HCT116 (cell line): ENCODE results near the gene SH2D1B. TPM values are rescaled to one million over a fixed set of nuclear protein-coding genes. Genes with fewer than 3 reads are reported as not detected.

ENCODE experiments used
- ATAC-seq: fragments of 200-7000 bp; cut with Tn5 transposase; 2 replicates; pipeline ENCODE4 v1.9.1; 2020; ENCODE audit warnings: mild to moderate bottlenecking, moderate library complexity
- BruUV-seq: library from RNA; stranded (reverse); fragments of 400-500 nt; replicated peaks from 2 replicates; lab custom pipeline; 2021; lab: Mats Ljungman, UMichigan
- CTCF ChIA-PET: fragments of 300-600 bp; sonication (Branson Sonifier 250); formaldehyde crosslinking; loops from one replicate; lab custom pipeline; 2021; ENCODE audit warnings: antibody characterized with exemption; lab: Charles Lee
- POLR2A ChIA-PET: fragments of 300-600, 350-600 bp; sonication (Branson Sonifier 250); formaldehyde crosslinking; loops from one replicate; lab custom pipeline; 2021; ENCODE audit warnings: antibody characterized with exemption; lab: Charles Lee
- RAD21 ChIA-PET, 2 experiments: fragments of 300-600 bp; sonication (Branson Sonifier 250); formaldehyde crosslinking; loops; one replicate each; lab custom pipeline; 2023; ENCODE audit warnings: low total read pairs in 2 of 2; ENCODE audit not compliant: uncharacterized antibody in 2 of 2, unreplicated experiment in 2 of 2, low non-redundant PET in 1 of 2; lab: Charles Lee
- DNase-seq: peaks from one replicate; pipeline ENCODE4 v3.0.0-alpha.2; 2010; ENCODE audit warnings: low read depth, low spot score
- H2AFZ ChIP-seq: fragments of 200-600 bp; shearing (Covaris generic), sonication (generic); 2 replicates; pipeline ENCODE4 v1.6.1; 2017; ENCODE audit warnings: low read depth, mixed run types, mixed read lengths, antibody characterized with exemption, low read length; ENCODE audit not compliant: poor library complexity, severe bottlenecking
- H3K27ac ChIP-seq: 2 replicates; pipeline ENCODE4 v1.5.1; 2012; ENCODE audit warnings: low read depth, low read length
- H3K27me3 ChIP-seq: fragments of 200-600 bp; sonication (generic); 2 replicates; pipeline ENCODE4 v1.6.1; 2016; ENCODE audit warnings: mixed run types, low read length, mixed read lengths; ENCODE audit not compliant: insufficient read depth
- H3K36me3 ChIP-seq, 2 experiments: fragments of 200-500 bp in 1 of 2; fragments of 200-600 bp in 1 of 2; sonication (Bioruptor generic) in 1 of 2; sonication (generic) in 1 of 2; 2 replicates each; pipeline versions ENCODE4 v1.5.1 to v1.6.1; 2014 to 2016; ENCODE audit warnings: low read length in 2 of 2, inconsistent platforms in 1 of 2, mixed read lengths in 1 of 2, mixed run types in 1 of 2; ENCODE audit not compliant: insufficient read depth in 2 of 2, control insufficient read depth in 1 of 2
- H3K4me1 ChIP-seq, 2 experiments: fragments of 200-600 bp in 1 of 2; sonication (generic) in 1 of 2; 2 replicates each; pipeline versions ENCODE4 v1.5.1 to v1.6.1; 2012 to 2017; ENCODE audit warnings: low read length in 2 of 2, inconsistent platforms in 1 of 2, mild to moderate bottlenecking in 1 of 2, mixed read lengths in 1 of 2, mixed run types in 1 of 2, moderate library complexity in 1 of 2; ENCODE audit not compliant: insufficient read depth in 2 of 2, control insufficient read depth in 1 of 2
- H3K4me2 ChIP-seq: fragments of 200-600 bp; sonication (generic); 2 replicates; pipeline ENCODE4 v1.6.1; 2017; ENCODE audit warnings: mixed run types, low read length, mixed read lengths
- H3K4me3 ChIP-seq, 2 experiments: fragments of 200-600 bp in 1 of 2; sonication (generic) in 1 of 2; replicated peaks in 1 of 2; 2 replicates each; pipeline ENCODE4 v1.5.1; 2011 to 2016; ENCODE audit warnings: low read length in 2 of 2, control low read depth in 1 of 2, low read depth in 1 of 2, mild to moderate bottlenecking in 1 of 2, mixed read lengths in 1 of 2, mixed run types in 1 of 2
- H3K79me2 ChIP-seq: fragments of 200-600 bp; sonication (generic); 2 replicates; pipeline ENCODE4 v1.6.1; 2017; ENCODE audit warnings: mild to moderate bottlenecking, mixed run types, low read length, moderate library complexity, mixed read lengths; ENCODE audit not compliant: insufficient read depth
- H3K9ac ChIP-seq: fragments of 200-600 bp; sonication (generic); 2 replicates; pipeline ENCODE4 v1.6.1; 2016; ENCODE audit warnings: low read length, mixed read lengths
- H3K9me2 ChIP-seq: fragments of 200-600 bp; sonication (generic), shearing (Covaris generic); 2 replicates; pipeline ENCODE4 v1.6.1; 2017; ENCODE audit warnings: mixed run types, mild to moderate bottlenecking, moderate library complexity; ENCODE audit not compliant: insufficient read depth
- H3K9me3 ChIP-seq, 2 experiments: fragments of 200-500 bp in 1 of 2; fragments of 200-600 bp in 1 of 2; sonication (Bioruptor generic) in 1 of 2; sonication (generic) in 1 of 2; 2 replicates each; pipeline ENCODE4 v1.6.1; 2014 to 2017; ENCODE audit warnings: low read length in 2 of 2, mixed read lengths in 2 of 2, inconsistent platforms in 1 of 2, low read depth in 1 of 2, mild to moderate bottlenecking in 1 of 2, mixed run types in 1 of 2, moderate library complexity in 1 of 2; ENCODE audit not compliant: control insufficient read depth in 1 of 2, insufficient read depth in 1 of 2
- H4K20me1 ChIP-seq: fragments of 200-600 bp; sonication (generic), shearing (Covaris generic); 2 replicates; pipeline ENCODE4 v1.6.1; 2017; ENCODE audit warnings: mixed run types, mild to moderate bottlenecking, moderate library complexity; ENCODE audit not compliant: insufficient read depth
- ATF3 ChIP-seq: IDR thresholded peaks from 2 replicates; pipeline ENCODE4 v1.6.1; 2012
- CBX3 ChIP-seq: IDR thresholded peaks from 2 replicates; pipeline ENCODE4 v1.6.1; 2012; ENCODE audit warnings: low read depth
- CTCF ChIP-seq, 3 experiments: fragments of 200-600 bp in 1 of 3; sonication (generic) in 1 of 3; IDR thresholded peaks in 2 of 3; conservative IDR thresholded peaks in 1 of 3; 2 replicates each; pipeline ENCODE4 v1.5.1; 2012 to 2017; ENCODE audit warnings: low read depth in 2 of 3, low read length in 2 of 3, antibody characterized with exemption in 1 of 3, borderline replicate concordance in 1 of 3, control low read depth in 1 of 3, mild to moderate bottlenecking in 1 of 3, mixed read lengths in 1 of 3, mixed run types in 1 of 3, moderate library complexity in 1 of 3; ENCODE audit not compliant: insufficient read depth in 1 of 3
- EGR1 ChIP-seq: IDR thresholded peaks from 2 replicates; pipeline ENCODE4 v1.6.1; 2012; ENCODE audit warnings: low read depth
- ELF1 ChIP-seq: IDR thresholded peaks from 2 replicates; pipeline ENCODE4 v1.6.1; 2012; ENCODE audit warnings: low read depth, borderline replicate concordance
- EZH2 ChIP-seq: fragments of 200-600 bp; sonication (generic); IDR thresholded peaks from 2 replicates; pipeline ENCODE4 v1.6.1; 2017; ENCODE audit warnings: antibody characterized with exemption, mixed run types
- EZH2phosphoT487 ChIP-seq: fragments of 200-600 bp; IDR thresholded peaks from 2 replicates; pipeline ENCODE4 v1.6.1; 2018; ENCODE audit warnings: antibody characterized with exemption, borderline replicate concordance
- FOSL1 ChIP-seq: IDR thresholded peaks from 2 replicates; pipeline ENCODE4 v1.6.1; 2012; ENCODE audit warnings: low read depth
- JUND ChIP-seq: IDR thresholded peaks from 2 replicates; pipeline ENCODE4 v1.6.1; 2012
- MAX ChIP-seq: IDR thresholded peaks from 2 replicates; pipeline ENCODE4 v1.6.1; 2012
- RAD21 ChIP-seq: IDR thresholded peaks from 2 replicates; pipeline ENCODE4 v1.6.1; 2012; ENCODE audit warnings: low read depth, mild to moderate bottlenecking
- SP1 ChIP-seq: IDR thresholded peaks from 2 replicates; pipeline ENCODE4 v1.6.1; 2012; ENCODE audit warnings: low read depth
- SRF ChIP-seq: IDR thresholded peaks from 2 replicates; pipeline ENCODE4 v1.6.1; 2012; ENCODE audit warnings: low read depth
- YY1 ChIP-seq: IDR thresholded peaks from 2 replicates; pipeline ENCODE4 v1.6.1; 2011; ENCODE audit warnings: low read length, low read depth, moderate library complexity, mild to moderate bottlenecking; ENCODE audit not compliant: insufficient replicate concordance; ENCODE audit errors: extremely low read depth
- ZBTB33 ChIP-seq: IDR thresholded peaks from 2 replicates; pipeline ENCODE4 v1.6.1; 2011; ENCODE audit warnings: mild to moderate bottlenecking, low read length, moderate library complexity; ENCODE audit not compliant: insufficient replicate concordance; ENCODE audit errors: extremely low read depth
- intact Hi-C: fragments of 100-400 bp; cut with micrococcal nuclease; formaldehyde crosslinking; loops from 2 replicates; pipeline ENCODE4 v1.10.0; 2022
- total RNA-seq: library from RNA; stranded (reverse); gene quantifications from one replicate; pipeline ENCODE4 v1.2.1, GENCODE V29; 2021; ENCODE audit not compliant: unreplicated experiment

Gene SH2D1B
- total RNA-seq, 1 experiment from 2014 or later: 0.12 TPM

GRCh38 chr1:162353702-162354101 lies 58.2 kb downstream of the SH2D1B start:
- no peak overlapping the region for H2AFZ ChIP-seq
- no peaks in the 10 kb centered on the region for H3K27me3 ChIP-seq
- no peaks in the 10 kb centered on the region for H3K9me2 ChIP-seq
- no TSS peak for BruUV-seq
- H3K27ac ChIP-seq: no peak overlapping the region
- H3K4me1 ChIP-seq: peaks cover 23 to 24% of the 10 kb centered on the region in 2 experiments
- no peak overlapping the region for H3K4me3 ChIP-seq
- TF ChIP-seq EZH2phosphoT487 (no peak), EZH2 (no peak), JUND (no peak), YY1 (no peak), RAD21 (no peak), CBX3 (no peak), EGR1 (no peak), ELF1 (no peak), CTCF (IDR thresholded peaks at IDR 0.05 in 2 of 3, conservative IDR thresholded peaks at IDR 0.05 in 1 of 3; ENCODE audit: borderline replicate concordance in 1 of 3, insufficient read depth in 1 of 3, low read depth in 2 of 3, low read length in 2 of 3) (no peak), SRF (no peak), SP1 (no peak), ZBTB33 (no peak), FOSL1 (no peak), MAX (no peak), ATF3 (no peak)
- DNase-seq (no peak), ATAC-seq (no peak)
- intact Hi-C loops: loop anchor here (10.0 kb wide), 3 partner anchors 141 to 261 kb away; partner anchors contain the start of genes UAP1 and UHMK1
- no peaks in the 10 kb centered on the region for H3K79me2 ChIP-seq
- RAD21 ChIA-PET: no interaction called here
- no peak overlapping the region for H3K4me2 ChIP-seq
- H3K36me3 ChIP-seq: peaks cover 0 to 3% of the 10 kb centered on the region in 2 experiments; a peak in 1 of 4 replicates
- H4K20me1 ChIP-seq: no peaks in the 10 kb centered on the region
- CTCF ChIA-PET: no interaction called here
- no peaks in the 10 kb centered on the region for H3K9me3 ChIP-seq
- POLR2A ChIA-PET: interaction anchor here (1.2 kb wide), 1 partner anchor 45 kb away, joined by 3 read pairs; no protein-coding TSS in a partner anchor
- H3K9ac ChIP-seq: no peak overlapping the region
